ENCODE measurements around the gene PROM1.

PROM1 gene

GRCh38 chr4:16025268-16025667, 58.6 kb downstream of the PROM1 start:
- no peak for FAIRE-seq

DNA sequence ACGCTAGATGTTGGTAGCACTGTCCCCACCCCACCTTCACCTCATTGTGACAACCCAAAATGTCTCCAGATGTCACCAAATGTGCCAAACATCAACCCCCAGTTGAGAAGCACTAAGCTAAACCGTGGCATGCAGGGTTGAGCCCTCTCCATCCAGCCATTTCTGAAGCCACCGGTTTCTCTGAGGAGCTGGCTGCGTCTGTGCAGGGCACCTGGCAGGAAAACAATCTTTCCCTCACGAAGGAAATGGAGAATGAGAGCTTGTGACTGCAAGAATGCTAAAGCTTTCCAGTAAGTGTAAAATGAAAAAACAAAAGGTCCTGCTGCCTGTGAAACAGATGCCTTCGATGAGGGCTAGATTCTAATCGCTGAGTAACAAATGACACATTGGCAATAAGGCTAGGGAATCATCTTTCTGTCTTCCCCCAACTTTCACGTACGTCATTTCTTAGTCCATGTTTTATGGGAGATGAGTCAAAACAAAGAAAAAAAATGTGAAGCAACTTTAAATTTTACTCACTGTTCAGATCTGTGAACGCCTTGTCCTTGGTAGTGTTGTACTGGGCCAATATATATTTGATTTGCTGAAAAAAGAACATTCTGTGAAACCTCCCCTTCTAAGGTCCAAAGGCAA, 59.9 kb downstream of the PROM1 start:
- no peak for FAIRE-seq

- FAIRE-seq: no peak
These were observed 61.8 kb downstream of the PROM1 start for GRCh38 chr4:16021804-16022560.

DNA sequence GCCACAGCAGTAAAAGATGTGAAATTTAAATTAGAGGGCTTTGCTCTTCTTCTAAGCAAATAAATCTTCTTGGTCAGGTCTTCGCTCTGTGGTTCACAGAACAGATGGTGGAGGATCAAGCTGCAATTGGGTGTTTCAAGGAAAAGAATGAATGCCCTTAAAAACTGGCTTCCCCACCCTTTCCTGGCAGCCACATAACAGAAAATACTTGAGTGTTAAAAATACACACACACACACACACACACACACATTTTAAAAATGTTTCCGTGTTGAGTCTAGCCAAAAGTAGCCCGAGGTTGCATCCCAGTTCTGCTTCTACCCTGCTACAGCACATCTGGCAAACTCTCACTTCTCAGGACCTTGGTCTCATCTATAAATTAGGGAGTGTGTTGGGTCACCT, 64.2 kb downstream of the PROM1 start:
- FAIRE-seq: no peak

DNA sequence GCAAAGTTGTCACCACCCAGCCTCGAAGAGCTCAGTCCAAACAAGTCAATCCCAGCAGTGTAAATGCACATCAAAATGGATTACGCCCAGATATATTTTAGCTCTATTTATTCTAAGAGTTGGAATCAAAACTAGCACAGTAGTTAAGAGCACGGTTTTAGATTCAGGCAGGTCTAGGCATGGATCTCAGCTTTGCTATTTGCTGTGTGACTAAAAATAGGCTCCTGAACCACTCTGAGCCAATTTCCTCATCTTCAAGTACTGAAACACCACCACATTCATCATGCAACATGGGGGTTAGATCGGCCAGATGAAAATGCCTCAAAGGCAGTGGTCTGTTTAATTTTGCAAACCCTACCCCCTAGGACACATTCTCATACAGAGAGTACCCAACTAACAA, 65.0 kb downstream of the PROM1 start:
- no peak for FAIRE-seq

- FAIRE-seq: no peak
These were observed 65.7 kb downstream of the PROM1 start for GRCh38 chr4:16018061-16018676.

- no peak for FAIRE-seq
These were observed 67.3 kb downstream of the PROM1 start for GRCh38 chr4:16016536-16016935.

DNA sequence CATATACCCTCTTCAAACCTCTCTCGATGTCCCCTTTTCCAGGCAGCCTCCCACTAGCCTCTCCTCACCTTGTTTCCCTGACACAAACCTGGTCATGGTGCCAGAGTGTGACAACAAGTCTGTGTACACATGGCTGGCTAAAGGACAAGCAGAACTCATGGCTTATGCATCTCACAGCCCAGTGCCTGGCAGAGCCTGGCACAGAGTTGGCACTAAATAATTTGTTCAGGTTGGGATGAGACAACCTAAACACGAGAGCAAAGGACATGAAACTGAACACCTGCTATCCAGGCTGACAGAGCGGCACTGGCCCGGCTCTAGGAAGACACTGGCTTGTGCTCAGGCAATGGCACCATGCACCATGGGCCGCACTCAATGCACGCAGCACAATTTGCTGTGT, 72.7 kb downstream of the PROM1 start:
- FAIRE-seq: no peak

- no peak for FAIRE-seq
These were observed 74.7 kb downstream of the PROM1 start for GRCh38 chr4:16009153-16009552.

DNA sequence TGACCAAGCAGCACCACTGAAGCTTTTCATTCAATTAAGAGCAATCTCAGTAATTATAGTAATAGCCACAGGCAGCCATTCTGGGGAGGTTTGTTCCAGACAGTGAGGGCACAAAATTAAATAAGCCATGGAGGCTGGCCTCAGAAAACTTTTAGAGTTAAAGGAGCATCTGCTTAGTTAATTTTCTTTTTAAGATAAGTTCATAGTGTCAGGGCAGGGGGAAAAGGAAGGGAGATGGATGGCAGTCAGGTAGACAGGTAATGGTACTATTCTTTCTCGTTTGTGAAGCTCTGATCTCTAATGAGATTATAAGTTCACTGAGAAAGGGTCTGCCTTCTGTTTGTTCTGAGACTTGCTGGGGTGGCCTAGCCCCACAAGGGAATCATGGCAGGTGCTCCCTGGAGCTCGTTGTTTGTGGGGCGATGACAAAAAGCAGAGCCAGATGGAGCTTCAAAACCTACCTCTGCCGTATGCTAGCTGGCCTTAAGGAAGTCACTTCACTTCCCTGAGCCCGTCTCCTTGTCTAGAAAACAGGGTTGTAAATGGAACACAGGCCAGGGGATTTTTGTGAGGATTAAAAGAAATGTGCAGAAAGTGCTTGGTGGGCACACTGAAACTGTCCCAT, 76.2 kb downstream of the PROM1 start:
- no peak for FAIRE-seq

GRCh38 chr4:16006771-16007446, 76.9 kb downstream of the PROM1 start:
- FAIRE-seq: no peak

DNA sequence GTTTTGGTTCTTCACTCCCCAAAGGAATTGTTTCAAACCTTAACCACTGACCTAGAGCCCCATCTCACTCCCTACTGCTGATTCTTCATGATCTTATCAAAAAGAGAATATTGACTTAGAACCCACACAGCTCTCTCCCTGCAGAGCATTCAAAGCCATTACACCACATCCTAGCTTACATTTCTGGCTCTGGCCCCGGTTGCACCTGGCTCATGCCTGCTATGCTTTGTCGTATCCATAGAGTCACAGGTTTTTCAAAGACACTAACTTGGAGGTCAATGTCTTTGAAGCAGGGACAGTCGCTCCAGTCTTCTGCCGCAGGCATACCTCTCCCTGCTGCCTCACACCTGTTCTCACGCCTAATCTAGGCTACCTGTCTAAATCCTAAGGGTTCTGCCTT, 78.1 kb downstream of the PROM1 start:
- no peak for FAIRE-seq

GRCh38 chr4:16001484-16001858, 82.4 kb downstream of the PROM1 start:
- no peak for FAIRE-seq

- no peak for FAIRE-seq
These were observed 82.9 kb downstream of the PROM1 start for GRCh38 chr4:16000708-16001483.

GRCh38 chr4:15996773-15997172, 87.0 kb downstream of the PROM1 start:
- no peak for FAIRE-seq

- FAIRE-seq: peak; percentile 45
These were observed 88.0 kb downstream of the PROM1 start for GRCh38 chr4:15995826-15996225.

GRCh38 chr4:15992167-15992485, 91.7 kb downstream of the PROM1 start:
- no peak for FAIRE-seq

GRCh38 chr4:15990570-15991285, 93.1 kb downstream of the PROM1 start:
- FAIRE-seq: no peak

GRCh38 chr4:15989424-15989823, 94.4 kb downstream of the PROM1 start:
- no peak for FAIRE-seq

DNA sequence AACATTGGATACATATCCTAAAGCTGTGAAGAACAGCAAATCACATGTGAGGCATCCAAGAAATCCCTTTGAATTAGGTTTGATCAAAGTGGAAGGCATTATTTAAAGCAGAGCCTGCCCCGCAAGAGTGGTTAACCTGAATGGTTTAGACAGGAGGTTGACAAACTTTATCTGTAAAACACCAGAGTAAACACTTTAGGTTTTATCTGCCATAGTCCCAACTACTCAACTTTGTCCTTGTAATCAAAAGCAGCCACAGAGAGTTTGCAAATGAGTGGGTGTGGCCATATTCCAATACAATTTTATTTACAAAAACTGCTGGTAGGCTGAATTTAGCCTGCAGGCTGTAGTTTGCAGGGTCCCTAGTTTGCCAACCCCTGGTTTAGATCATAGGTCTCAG, 95.6 kb downstream of the PROM1 start:
- no peak for FAIRE-seq

- no peak for FAIRE-seq
These were observed 96.9 kb downstream of the PROM1 start for GRCh38 chr4:15986907-15987306.

GRCh38 chr4:15983610-15984009, 100.2 kb downstream of the PROM1 start:
- FAIRE-seq: no peak
